Sigmoid colon (tissue), 7 donors: ENCODE results near the gene TRIM69. TPM values are rescaled to one million over a fixed set of nuclear protein-coding genes. Genes with fewer than 3 reads are reported as not detected.

ENCODE experiments used
- DNase-seq: peaks from one replicate; pipeline ENCODE4 v3.0.0-alpha.2; 2019
- H3K27ac ChIP-seq, 4 donors: fragments of 200-600 bp; sonication (generic); one replicate each; pipeline ENCODE4 v1.5.1; 2016 to 2019; ENCODE audit warnings: mild to moderate bottlenecking in 1 of 4
- H3K27me3 ChIP-seq, 3 donors: fragments of 200-600 bp; sonication (generic); one replicate each; pipeline ENCODE4 v1.5.1; 2019; ENCODE audit warnings: mild to moderate bottlenecking in 1 of 3
- H3K36me3 ChIP-seq, 4 donors: fragments of 200-600 bp; sonication (generic); one replicate each; pipeline ENCODE4 v1.5.1; 2016 to 2019
- H3K4me1 ChIP-seq, 4 donors: fragments of 200-600 bp; sonication (generic); one replicate each; pipeline ENCODE4 v1.5.1; 2017 to 2019
- H3K4me3 ChIP-seq, 4 donors: fragments of 200-600 bp; sonication (generic); one replicate each; pipeline ENCODE4 v1.5.1; 2017 to 2019; ENCODE audit warnings: mild to moderate bottlenecking in 2 of 4, moderate library complexity in 1 of 4
- H3K9me3 ChIP-seq, 4 donors: fragments of 200-600 bp in 3 of 4; sonication (generic) in 3 of 4; one replicate each; pipeline versions ENCODE4 v1.5.1 to v1.6.1; 2013 to 2019
- CTCF ChIP-seq, 4 experiments: fragments of 450-650 bp in 3 of 4; fragments of 200-600 bp in 1 of 4; IDR thresholded peaks; one replicate each; pipeline ENCODE4 v1.5.1; 2016 to 2019; ENCODE audit warnings: antibody characterized with exemption in 4 of 4, mild to moderate bottlenecking in 3 of 4, moderate library complexity in 2 of 4
- EP300 ChIP-seq, 4 donors: sonication (generic); formaldehyde crosslinking; IDR thresholded peaks; one replicate each; pipeline ENCODE4 v1.6.1; 2017; ENCODE audit warnings: antibody characterized with exemption in 4 of 4
- POLR2A ChIP-seq, 2 donors: fragments of 450-650 bp; IDR thresholded peaks; one replicate each; pipeline ENCODE4 v1.6.1; 2016; ENCODE audit warnings: antibody characterized with exemption in 2 of 2, mild to moderate bottlenecking in 2 of 2, moderate library complexity in 2 of 2
- POLR2AphosphoS5 ChIP-seq, 4 donors: sonication (generic); formaldehyde crosslinking; IDR thresholded peaks; one replicate each; pipeline ENCODE4 v1.6.1; 2017; ENCODE audit warnings: antibody characterized with exemption in 4 of 4
- WGBS, 2 donors: extraction: QIAGEN DNeasy Blood & Tissue Kit; methylation state at CpG; one replicate each; pipeline ENCODE4 v1.1.7; 2013; 5-methylcytosine and 5-hydroxymethylcytosine counted together
- intact Hi-C: fragments of 100-400 bp; cut with DNase I; formaldehyde crosslinking; loops from one replicate; pipeline ENCODE4 v1.15.1; 2023
- polyA plus RNA-seq, 3 donors: library from polyadenylated mRNA; stranded (reverse); fragments of 200-250 nt; gene quantifications; one replicate each; pipeline ENCODE4 v1.2.3, GENCODE V29; 2013
- total RNA-seq, 4 donors: library from RNA; depleted of rRNA; stranded (reverse); fragments of >200 nt; gene quantifications; one replicate each; pipeline ENCODE4 v1.1.0, GENCODE V29; 2016
- donor health status: healthy with polysubstance abuse.
- donor health status: Bipolar disorder and iron deficiency.
- donor health status: healthy.

Gene TRIM69
- total and polyA plus RNA-seq, 7 donors: 12.6 to 38.6 (median 25.7) TPM

DNA sequence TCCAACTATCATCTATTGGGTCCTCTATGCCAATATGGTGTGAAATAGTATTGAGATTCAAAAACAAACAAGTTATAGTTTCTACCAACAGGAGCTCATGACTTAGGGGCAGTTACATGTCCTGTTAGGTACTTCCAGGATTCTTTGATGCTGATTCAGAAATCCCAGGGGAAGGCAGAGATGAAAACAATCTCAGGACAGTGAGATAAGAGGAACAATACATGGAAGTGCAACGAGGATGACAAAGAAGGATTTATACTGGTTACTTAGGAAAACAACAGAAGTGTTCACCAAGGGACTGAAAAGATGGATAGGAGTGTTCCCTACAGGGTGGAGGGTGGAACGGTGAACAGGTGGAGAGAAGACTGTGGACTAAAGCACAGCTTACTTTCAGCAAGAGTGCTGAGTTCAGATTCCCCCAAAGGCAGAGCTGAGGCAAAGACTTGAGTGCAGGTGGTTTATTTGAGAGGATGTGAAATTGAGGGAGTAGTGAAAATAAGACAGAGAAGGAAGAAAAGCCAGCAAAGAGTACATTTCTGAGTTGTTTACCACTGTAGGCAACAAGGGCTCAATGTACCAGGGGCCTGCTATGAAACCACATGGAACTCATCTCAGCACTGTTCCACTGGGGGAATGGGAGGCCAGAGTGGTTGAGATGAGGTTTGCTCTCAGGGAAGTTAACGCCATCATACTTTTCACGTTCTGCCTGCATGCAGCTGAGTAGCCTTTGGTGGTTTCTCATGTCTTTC, 68.1 kb downstream of the TRIM69 start:
- intact Hi-C loops: no loop called here
- no peak for TF ChIP-seq POLR2A (IDR thresholded peaks at IDR 0.05)
- TF ChIP-seq POLR2AphosphoS5 (IDR thresholded peaks at IDR 0.05): no peak
- TF ChIP-seq EP300 (IDR thresholded peaks at IDR 0.05): no peak
- no peak for TF ChIP-seq CTCF (IDR thresholded peaks at IDR 0.05)
- H3K27ac ChIP-seq: no peak overlapping the region
- no peaks in the 10 kb centered on the region for H3K27me3 ChIP-seq
- H3K4me3 ChIP-seq: no peak overlapping the region
- no peak for DNase-seq
- no peaks in the 10 kb centered on the region for H3K36me3 ChIP-seq
- no peaks in the 10 kb centered on the region for H3K9me3 ChIP-seq
- no peaks in the 10 kb centered on the region for H3K4me1 ChIP-seq
- 79 to 83% methylated on average over 4 of the region's 4 CpGs for WGBS, 2 donors

DNA sequence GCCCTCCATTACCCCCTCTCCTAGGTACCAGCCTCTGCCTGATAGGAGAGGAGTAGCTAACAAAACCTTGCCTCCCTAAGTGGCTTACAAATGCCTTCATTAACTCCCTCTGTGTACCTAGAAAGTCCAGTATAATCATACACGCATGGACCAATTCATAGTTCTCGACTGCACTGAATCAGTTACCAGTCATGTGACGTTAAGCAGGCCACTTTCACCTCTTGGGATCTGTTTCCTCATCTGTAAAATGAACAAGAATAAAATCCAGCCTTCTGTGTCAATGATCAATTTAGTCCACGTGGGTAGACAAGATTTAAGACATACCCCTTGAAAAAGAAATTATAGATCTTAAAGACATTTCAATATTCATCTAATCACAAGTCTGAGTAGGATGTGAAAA, 72.2 kb downstream of the TRIM69 start:
- TF ChIP-seq POLR2AphosphoS5 (IDR thresholded peaks at IDR 0.05) (no peak), CTCF (IDR thresholded peaks at IDR 0.05) (no peak), EP300 (IDR thresholded peaks at IDR 0.05) (no peak), POLR2A (IDR thresholded peaks at IDR 0.05) (no peak)
- Histone ChIP-seq H3K36me3 (no peaks in the 10 kb centered on the region), H3K27me3 (no peaks in the 10 kb centered on the region), H3K9me3 (no peaks in the 10 kb centered on the region), H3K4me3 (no peak overlapping the region), H3K4me1 (no peaks in the 10 kb centered on the region), H3K27ac (no peak overlapping the region)
- DNase-seq: no peak
- WGBS, 2 donors: 84 to 90% methylated on average over 4 of the region's 4 CpGs
- intact Hi-C loops: no loop called here

GRCh38 chr15:44810237-44810636, 73.9 kb downstream of the TRIM69 start:
- 28 to 65% methylated on average over 10 of the region's 10 CpGs for WGBS, 2 donors
- intact Hi-C loops: no loop called here
- H3K9me3 ChIP-seq: no peaks in the 10 kb centered on the region
- no peaks in the 10 kb centered on the region for H3K27me3 ChIP-seq
- DNase-seq: no peak
- no peak for TF ChIP-seq POLR2A (IDR thresholded peaks at IDR 0.05)
- H3K36me3 ChIP-seq: no peaks in the 10 kb centered on the region
- H3K4me3 ChIP-seq: no peak overlapping the region
- H3K4me1 ChIP-seq: no peaks in the 10 kb centered on the region
- H3K27ac ChIP-seq: no peak overlapping the region

GRCh38 chr15:44811337-44811736, 75.0 kb downstream of the TRIM69 start:
- intact Hi-C loops: no loop called here
- H3K4me3 ChIP-seq: no peak overlapping the region
- no peaks in the 10 kb centered on the region for H3K4me1 ChIP-seq
- no peaks in the 10 kb centered on the region for H3K36me3 ChIP-seq
- no peak overlapping the region for H3K27ac ChIP-seq
- no peak for DNase-seq
- H3K27me3 ChIP-seq: no peaks in the 10 kb centered on the region
- H3K9me3 ChIP-seq: no peaks in the 10 kb centered on the region
- WGBS, 2 donors: 2 to 47% methylated on average over 3 of the region's 3 CpGs
- no peak for TF ChIP-seq POLR2A (IDR thresholded peaks at IDR 0.05)

DNA sequence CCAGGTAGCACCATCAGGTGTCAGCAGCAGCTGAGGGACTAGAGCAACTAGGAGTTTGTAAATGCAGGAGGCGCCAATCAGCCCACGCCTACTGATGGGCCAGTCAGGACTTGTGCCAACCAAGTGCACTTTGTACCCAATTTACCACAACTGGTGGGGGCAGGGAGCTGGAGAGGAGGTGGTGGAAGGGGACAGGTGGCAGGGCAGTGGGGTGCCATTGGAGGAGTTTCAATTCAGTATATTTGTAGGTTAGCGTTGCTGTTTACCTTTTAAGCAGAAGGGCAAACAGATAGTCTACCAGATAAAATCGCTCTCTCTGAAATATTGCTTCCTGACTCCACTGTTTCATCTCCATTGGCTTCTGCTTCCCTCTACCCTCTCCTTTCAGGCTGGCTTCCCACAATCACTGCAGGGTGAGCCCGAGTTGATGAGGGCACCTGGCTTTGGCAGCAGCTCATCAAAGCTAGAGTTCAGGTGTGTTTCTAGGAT, 75.7 kb downstream of the TRIM69 start:
- 16 to 56% methylated on average over 5 of the region's 5 CpGs for WGBS, 2 donors

More for the DNA sequence above, 75.7 kb downstream of the TRIM69 start:
- Histone ChIP-seq H3K36me3 (no peaks in the 10 kb centered on the region), H3K9me3 (no peaks in the 10 kb centered on the region), H3K4me3 (no peak overlapping the region), H3K27ac (no peak overlapping the region), H3K27me3 (no peaks in the 10 kb centered on the region), H3K4me1 (no peaks in the 10 kb centered on the region)
- DNase-seq: no peak
- TF ChIP-seq EP300 (IDR thresholded peaks at IDR 0.05) (no peak), POLR2A (IDR thresholded peaks at IDR 0.05) (no peak), POLR2AphosphoS5 (IDR thresholded peaks at IDR 0.05) (no peak), CTCF (IDR thresholded peaks at IDR 0.05) (no peak)
- intact Hi-C loops: no loop called here
